Liver (tissue), 9 donors: ENCODE results near the gene SLC22A25. TPM values are rescaled to one million over a fixed set of nuclear protein-coding genes. Genes with fewer than 3 reads are reported as not detected.
A peak's percentile ranks its signal among the peaks of the same experiment; 100 is the strongest.

ENCODE experiments used
- DNase-seq: peaks from one replicate; pipeline ENCODE4 v3.0.0-alpha.2; 2017; ENCODE audit warnings: low spot score
- H3K27ac ChIP-seq, 2 donors: one replicate each; pipeline ENCODE4 v1.7.0; 2013; ENCODE audit warnings: inconsistent platforms in 2 of 2, low read length in 2 of 2, control low read depth in 1 of 2, low read depth in 1 of 2, mild to moderate bottlenecking in 1 of 2
- H3K27me3 ChIP-seq, 4 donors: one replicate each; pipeline versions ENCODE4 v1.6.1 to v1.7.0; 2013; ENCODE audit warnings: low read length in 3 of 4, inconsistent platforms in 1 of 4, mild to moderate bottlenecking in 1 of 4, moderate library complexity in 1 of 4; ENCODE audit not compliant: control insufficient read depth in 4 of 4, insufficient read depth in 4 of 4
- H3K36me3 ChIP-seq, 4 donors: one replicate each; pipeline versions ENCODE4 v1.6.1 to v1.7.0; 2013; ENCODE audit warnings: low read length in 3 of 4, mild to moderate bottlenecking in 3 of 4, low read depth in 1 of 4, moderate library complexity in 1 of 4; ENCODE audit not compliant: control insufficient read depth in 4 of 4, insufficient read depth in 3 of 4
- H3K4me1 ChIP-seq, 4 donors: one replicate each; pipeline versions ENCODE4 v1.6.1 to v1.7.0; 2013; ENCODE audit warnings: low read length in 3 of 4, mild to moderate bottlenecking in 3 of 4, moderate library complexity in 1 of 4; ENCODE audit not compliant: control insufficient read depth in 4 of 4, insufficient read depth in 4 of 4
- H3K4me3 ChIP-seq, 3 donors: one replicate each; pipeline versions ENCODE4 v1.6.1 to v1.7.0; 2013; ENCODE audit warnings: low read length in 3 of 3, control low read depth in 1 of 3, low read depth in 1 of 3, mild to moderate bottlenecking in 1 of 3
- H3K9ac ChIP-seq, 2 donors: one replicate each; pipeline ENCODE4 v1.7.0; 2013; ENCODE audit warnings: low read length in 2 of 2, mild to moderate bottlenecking in 2 of 2, moderate library complexity in 2 of 2, control low read depth in 1 of 2, low read depth in 1 of 2
- H3K9me3 ChIP-seq, 4 donors: one replicate each; pipeline versions ENCODE4 v1.6.1 to v1.7.0; 2013; ENCODE audit warnings: low read length in 3 of 4; ENCODE audit not compliant: control insufficient read depth in 4 of 4
- ATF3 ChIP-seq: IDR thresholded peaks from 2 replicates; pipeline ENCODE4 v1.6.1; 2016; ENCODE audit warnings: antibody characterized with exemption
- CTCF ChIP-seq: fragments of 150-350 bp; IDR thresholded peaks from 2 replicates; pipeline ENCODE4 v1.5.1; 2017; ENCODE audit warnings: improper control_type of control experiment, low read depth, low read length; ENCODE audit not compliant: missing input control
- EGR1 ChIP-seq, 2 donors: IDR thresholded peaks; 2 replicates each; pipeline ENCODE4 v1.6.1; 2016 to 2018; ENCODE audit warnings: antibody characterized with exemption in 2 of 2, low read depth in 2 of 2
- FOXA1 ChIP-seq: IDR thresholded peaks from 2 replicates; pipeline ENCODE4 v1.6.1; 2016; ENCODE audit warnings: antibody characterized with exemption
- FOXA2 ChIP-seq: IDR thresholded peaks from 2 replicates; pipeline ENCODE4 v1.6.1; 2016; ENCODE audit warnings: antibody characterized with exemption
- GABPA ChIP-seq, 2 donors: IDR thresholded peaks in 1 of 2; conservative IDR thresholded peaks in 1 of 2; 2 replicates each; pipeline ENCODE4 v1.6.1; 2016; ENCODE audit warnings: antibody characterized with exemption in 2 of 2, mild to moderate bottlenecking in 1 of 2, moderate library complexity in 1 of 2
- HNF4A ChIP-seq, 2 donors: conservative IDR thresholded peaks; 2 replicates each; pipeline ENCODE4 v1.6.1; 2016; ENCODE audit warnings: antibody characterized with exemption in 2 of 2, mild to moderate bottlenecking in 2 of 2
- HNF4G ChIP-seq: IDR thresholded peaks from 2 replicates; pipeline ENCODE4 v1.6.1; 2016; ENCODE audit warnings: antibody characterized with exemption
- JUND ChIP-seq, 2 donors: IDR thresholded peaks; 2 replicates each; pipeline ENCODE4 v1.6.1; 2016; ENCODE audit warnings: antibody characterized with exemption in 2 of 2
- MAX ChIP-seq: IDR thresholded peaks from 2 replicates; pipeline ENCODE4 v1.6.1; 2016; ENCODE audit warnings: antibody characterized with exemption
- NR2F2 ChIP-seq: IDR thresholded peaks from 2 replicates; pipeline ENCODE4 v1.6.1; 2016; ENCODE audit warnings: antibody characterized with exemption
- RAD21 ChIP-seq, 2 donors: IDR thresholded peaks; 2 replicates each; pipeline ENCODE4 v1.6.1; 2016; ENCODE audit warnings: antibody characterized with exemption in 2 of 2, mild to moderate bottlenecking in 2 of 2
- REST ChIP-seq: IDR thresholded peaks from 2 replicates; pipeline ENCODE4 v1.6.1; 2016; ENCODE audit warnings: antibody characterized with exemption, mild to moderate bottlenecking
- RXRA ChIP-seq, 2 donors: IDR thresholded peaks; 2 replicates each; pipeline ENCODE4 v1.6.1; 2017 to 2018; ENCODE audit warnings: antibody characterized with exemption in 2 of 2, mild to moderate bottlenecking in 1 of 2
- SP1 ChIP-seq: IDR thresholded peaks from 2 replicates; pipeline ENCODE4 v1.6.1; 2018; ENCODE audit warnings: antibody characterized with exemption, mild to moderate bottlenecking
- TAF1 ChIP-seq: conservative IDR thresholded peaks from 2 replicates; pipeline ENCODE4 v1.6.1; 2016; ENCODE audit warnings: antibody characterized with exemption, mild to moderate bottlenecking
- YY1 ChIP-seq: IDR thresholded peaks from 2 replicates; pipeline ENCODE4 v1.6.1; 2016; ENCODE audit warnings: antibody characterized with exemption, mild to moderate bottlenecking
- ZBTB33 ChIP-seq: IDR thresholded peaks from 2 replicates; pipeline ENCODE4 v1.6.1; 2016; ENCODE audit warnings: antibody characterized with exemption
- WGBS: extraction: QIAGEN DNeasy Blood & Tissue Kit; methylation state at CpG from one replicate; pipeline ENCODE4 v1.1.7; 2013; 5-methylcytosine and 5-hydroxymethylcytosine counted together
- polyA plus RNA-seq, 2 donors: library from polyadenylated mRNA; stranded (reverse) in 1 of 2; unstranded in 1 of 2; fragments of 200-250 nt in 1 of 2; fragments of >200 nt in 1 of 2; fragmentation: Nextera tagmentation in 1 of 2; extraction: Ambion mirVana in 1 of 2; gene quantifications; one replicate each; pipeline versions ENCODE4 v1.2.1 to v1.2.3, GENCODE V29; 2013 to 2015
- total RNA-seq, 2 donors: library from RNA; depleted of rRNA; stranded (reverse); fragments of >200 nt; gene quantifications; one replicate each; pipeline ENCODE4 v1.2.3, GENCODE V29; 2014
- donor health status: healthy.
- donor health status: healthy.
- donor health status: healthy.
- donor health status: healthy.
- donor health status: healthy.

The SLC22A25 gene
- total and polyA plus RNA-seq, 4 donors: 3.3 to 35.3 (median 20.9) TPM

- H3K27me3 ChIP-seq: no peaks in the 10 kb centered on the region
- 32% methylated on average over 2 of the region's 2 CpGs for WGBS
- peaks cover 2 to 56% (median 33%) of the 10 kb centered on the region in 4 donors for H3K4me1 ChIP-seq
- H3K36me3 ChIP-seq: no peaks in the 10 kb centered on the region
- peak overlapping the region; percentile 73 to 89 for H3K27ac ChIP-seq
- TF ChIP-seq ZBTB33 (peak; percentile 26), ATF3 (no peak), TAF1 (no peak), EGR1 (IDR thresholded peaks at IDR 0.05; ENCODE audit: low read depth in 2 of 2) (peak in 1 of 2 donors; percentile 34), FOXA1 (no peak), MAX (no peak), REST (no peak), YY1 (peak; percentile 78), HNF4G (no peak), RAD21 (IDR thresholded peaks at IDR 0.05) (peak; percentile 9 to 12), GABPA (IDR thresholded peaks at IDR 0.05 in 1 of 2, conservative IDR thresholded peaks at IDR 0.05 in 1 of 2) (no peak), RXRA (IDR thresholded peaks at IDR 0.05) (peak in 1 of 2 donors; percentile 43), CTCF (no peak), FOXA2 (no peak), JUND (IDR thresholded peaks at IDR 0.05) (no peak), NR2F2 (no peak), HNF4A (conservative IDR thresholded peaks at IDR 0.05) (peak; percentile 15 to 37), SP1 (no peak)
- peak overlapping the region; percentile 63 to 79 for H3K9ac ChIP-seq
- no peak for DNase-seq
- H3K9me3 ChIP-seq: no peaks in the 10 kb centered on the region
- H3K4me3 ChIP-seq: peak overlapping the region; percentile 54 to 80 (median 77)
These were observed 1.5 kb upstream of the SLC22A25 start for GRCh38 chr11:63244862-63245261.
